GM15510 (cell line): Measurements from ENCODE around the gene DNASE2B.

ENCODE experiments used
- POLR2A ChIP-seq: IDR thresholded peaks from 3 replicates; pipeline ENCODE4 v1.6.1; 2011; ENCODE audit warnings: borderline replicate concordance; ENCODE audit not compliant: insufficient read length; ENCODE audit errors: extremely low read depth

DNASE2B gene

DNA sequence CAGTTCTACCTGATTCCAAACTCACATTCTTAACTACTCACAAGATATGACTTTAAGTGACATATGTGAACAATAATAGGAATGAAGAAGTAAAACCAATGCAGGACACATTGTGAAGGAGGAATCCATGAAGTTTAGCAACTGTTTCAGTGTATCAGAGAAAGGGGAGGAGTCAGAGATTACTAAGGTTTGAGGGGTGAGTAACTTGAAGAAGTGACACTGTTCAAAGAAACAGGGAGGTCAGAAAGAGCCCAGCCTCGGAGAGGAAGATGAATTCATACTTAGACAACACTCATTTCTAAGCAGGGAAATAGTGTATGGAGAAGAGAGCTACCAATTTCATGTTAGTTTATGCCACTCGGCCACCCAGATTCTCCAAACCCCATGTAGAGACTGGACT, 52.6 kb downstream of the DNASE2B start:
- no peak for TF ChIP-seq POLR2A

DNA sequence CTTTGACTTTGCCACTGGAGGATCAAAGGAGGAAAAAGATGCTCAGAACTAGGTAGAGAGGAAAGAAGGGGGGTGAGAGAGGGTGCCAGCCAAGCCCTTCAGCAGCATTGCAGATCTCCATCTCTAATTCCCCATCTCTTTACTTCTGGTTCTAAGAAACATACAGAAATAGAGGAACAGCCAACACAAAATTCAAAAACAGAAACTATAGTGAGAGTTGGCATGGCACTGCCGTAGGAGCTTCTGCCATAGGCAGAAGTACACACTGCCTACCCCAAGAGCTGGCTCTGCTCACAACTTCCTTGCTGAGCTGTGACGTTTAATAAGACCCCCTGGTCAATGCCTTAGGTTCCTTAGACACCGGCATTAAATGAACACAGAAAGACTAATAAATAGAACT, 54.2 kb downstream of the DNASE2B start:
- TF ChIP-seq POLR2A = no peak

DNA sequence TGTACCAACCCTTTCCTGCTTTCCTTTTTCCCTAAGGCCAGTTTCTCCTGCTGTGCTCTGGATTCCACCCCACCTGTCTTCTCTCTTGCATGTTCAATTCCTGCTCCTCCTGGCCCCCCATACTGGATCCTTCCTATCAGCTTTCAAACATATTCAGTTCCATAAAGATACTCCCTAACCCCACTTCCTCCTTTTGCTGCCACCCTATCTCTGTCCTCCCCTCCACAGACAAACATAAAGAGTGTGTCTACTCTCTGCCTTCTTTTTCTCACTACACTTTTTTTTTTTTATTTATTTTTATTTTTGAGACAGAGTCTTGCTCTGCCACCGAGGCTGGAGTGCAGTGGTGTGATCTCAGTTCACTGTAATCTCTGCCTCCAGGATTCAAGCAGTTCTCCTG, 63.8 kb downstream of the DNASE2B start:
- no peak for TF ChIP-seq POLR2A
